RWPE2 (cell line): ENCODE results near the gene CEMIP.
A peak's percentile ranks its signal among the peaks of the same experiment; 100 is the strongest.

ENCODE experiments used
- ATAC-seq: fragments of 200-7000 bp; cut with Tn5 transposase; 3 replicates; pipeline ENCODE4 v1.9.1; 2021; ENCODE audit warnings: low read depth
- DNase-seq: peaks from one replicate; pipeline ENCODE4 v3.0.0-alpha.2; 2020; ENCODE audit warnings: low spot score
- H3K27ac ChIP-seq: fragments of 450-650 bp; 2 replicates; pipeline ENCODE4 v1.5.1; 2017; ENCODE audit warnings: mild to moderate bottlenecking; ENCODE audit not compliant: poor library complexity, severe bottlenecking
- H3K27me3 ChIP-seq: fragments of 250-450 bp; sonication (Bioruptor Pico); 2 replicates; pipeline ENCODE4 v1.5.1; 2021; ENCODE audit warnings: mild to moderate bottlenecking, moderate library complexity; ENCODE audit not compliant: insufficient read depth, poor library complexity, severe bottlenecking
- H3K36me3 ChIP-seq: fragments of 250-450 bp; sonication (Bioruptor Pico); 2 replicates; pipeline ENCODE4 v1.5.1; 2020; ENCODE audit warnings: low read depth, mild to moderate bottlenecking, moderate library complexity
- H3K4me1 ChIP-seq: fragments of 250-450 bp; sonication (Bioruptor Pico); 2 replicates; pipeline ENCODE4 v1.5.1; 2021; ENCODE audit warnings: mild to moderate bottlenecking, moderate library complexity; ENCODE audit not compliant: insufficient read depth, poor library complexity, severe bottlenecking
- H3K4me3 ChIP-seq: fragments of 250-450 bp; sonication (Bioruptor Pico); 2 replicates; pipeline ENCODE4 v1.5.1; 2021; ENCODE audit warnings: mild to moderate bottlenecking, moderate library complexity; ENCODE audit not compliant: severe bottlenecking
- H3K9me3 ChIP-seq: fragments of 250-450 bp; sonication (Bioruptor Pico); 2 replicates; pipeline ENCODE4 v1.5.1; 2021; ENCODE audit warnings: mild to moderate bottlenecking, moderate library complexity; ENCODE audit not compliant: severe bottlenecking
- TF ChIP-seq, protein P1 (sequence below): fragments of 450-650 bp; IDR thresholded peaks from one replicate; pipeline ENCODE4 v1.5.1; 2017; ENCODE audit warnings: mild to moderate bottlenecking, moderate library complexity; ENCODE audit not compliant: poor library complexity, severe bottlenecking

Gene CEMIP

DNA sequence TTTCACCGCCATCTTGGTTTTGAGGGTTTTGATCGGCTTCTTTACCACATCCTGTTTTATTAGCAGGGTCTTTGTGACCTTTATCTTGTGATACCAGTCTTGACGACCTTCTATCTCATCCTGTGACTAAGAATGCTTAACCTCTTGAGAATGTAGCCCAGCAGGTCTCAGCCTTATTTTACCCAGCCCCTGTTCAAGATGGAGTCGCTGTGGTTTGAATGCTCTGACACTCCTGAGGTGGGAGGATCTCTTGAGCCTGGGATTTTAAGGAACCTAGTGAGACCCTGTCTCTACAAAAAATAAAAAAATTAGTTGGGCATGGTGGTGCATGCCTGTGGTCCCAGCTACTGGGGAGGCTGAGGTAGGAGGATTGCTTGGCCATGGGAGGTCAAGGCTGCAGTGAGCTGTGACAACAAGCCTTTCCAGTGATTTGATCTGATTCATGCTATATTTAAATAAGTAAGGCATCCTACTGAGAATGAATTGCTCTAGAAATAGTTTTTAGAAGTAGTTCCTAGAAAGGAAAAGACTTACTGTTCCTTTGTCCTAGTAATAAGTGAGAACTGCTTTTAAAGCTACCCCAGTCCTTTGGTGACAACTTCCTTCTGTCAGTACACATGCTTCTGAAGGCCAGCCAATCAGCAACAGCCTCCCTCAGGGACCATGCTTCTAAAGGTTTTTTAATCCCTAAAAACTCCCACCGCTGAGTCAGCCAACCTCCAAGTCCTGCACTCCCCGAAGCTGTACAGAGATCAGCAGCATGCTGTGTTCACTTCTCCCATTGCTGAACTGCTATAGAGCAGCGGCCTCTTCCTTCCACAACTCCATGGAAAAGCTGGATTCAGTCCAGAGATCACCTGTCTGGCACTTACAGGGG, 9.1 kb upstream of the CEMIP start:
- Histone ChIP-seq H3K27me3 (no peaks in the 10 kb centered on the region), H3K4me1 (no peaks in the 10 kb centered on the region), H3K9me3 (no peaks in the 10 kb centered on the region), H3K4me3 (no peak overlapping the region), H3K36me3 (no peaks in the 10 kb centered on the region), H3K27ac (no peak overlapping the region)
- TF ChIP-seq, protein P1, sequence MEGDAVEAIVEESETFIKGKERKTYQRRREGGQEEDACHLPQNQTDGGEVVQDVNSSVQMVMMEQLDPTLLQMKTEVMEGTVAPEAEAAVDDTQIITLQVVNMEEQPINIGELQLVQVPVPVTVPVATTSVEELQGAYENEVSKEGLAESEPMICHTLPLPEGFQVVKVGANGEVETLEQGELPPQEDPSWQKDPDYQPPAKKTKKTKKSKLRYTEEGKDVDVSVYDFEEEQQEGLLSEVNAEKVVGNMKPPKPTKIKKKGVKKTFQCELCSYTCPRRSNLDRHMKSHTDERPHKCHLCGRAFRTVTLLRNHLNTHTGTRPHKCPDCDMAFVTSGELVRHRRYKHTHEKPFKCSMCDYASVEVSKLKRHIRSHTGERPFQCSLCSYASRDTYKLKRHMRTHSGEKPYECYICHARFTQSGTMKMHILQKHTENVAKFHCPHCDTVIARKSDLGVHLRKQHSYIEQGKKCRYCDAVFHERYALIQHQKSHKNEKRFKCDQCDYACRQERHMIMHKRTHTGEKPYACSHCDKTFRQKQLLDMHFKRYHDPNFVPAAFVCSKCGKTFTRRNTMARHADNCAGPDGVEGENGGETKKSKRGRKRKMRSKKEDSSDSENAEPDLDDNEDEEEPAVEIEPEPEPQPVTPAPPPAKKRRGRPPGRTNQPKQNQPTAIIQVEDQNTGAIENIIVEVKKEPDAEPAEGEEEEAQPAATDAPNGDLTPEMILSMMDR: no peak
- ATAC-seq (no peak), DNase-seq (no peak)

DNA sequence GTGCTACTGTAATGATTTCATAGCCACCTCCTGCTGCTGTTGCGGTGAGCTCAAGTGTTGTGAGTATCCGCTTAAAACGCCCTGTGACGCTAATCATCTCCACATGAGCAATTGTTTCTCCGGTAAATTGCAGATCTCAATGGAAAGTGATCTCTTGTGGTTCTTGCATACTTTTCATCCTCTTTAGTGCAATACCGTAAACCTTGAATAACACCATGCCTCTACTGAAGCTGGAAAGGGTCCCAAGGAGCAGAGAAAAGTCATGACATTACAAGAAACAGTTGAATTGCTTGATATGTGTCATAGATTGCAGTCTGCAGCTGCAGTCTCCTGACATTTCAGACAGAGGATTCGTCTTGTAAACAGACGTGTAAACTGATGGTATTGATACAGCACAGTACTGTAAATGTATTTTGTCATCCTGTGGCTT, 6.0 kb upstream of the CEMIP start:
- TF ChIP-seq, protein P1: no peak
- no peaks in the 10 kb centered on the region for H3K36me3 ChIP-seq
- peaks cover 15% of the 10 kb centered on the region for H3K4me1 ChIP-seq
- no peaks in the 10 kb centered on the region for H3K27me3 ChIP-seq
- H3K9me3 ChIP-seq: peaks cover 3% of the 10 kb centered on the region
- H3K27ac ChIP-seq: no peak overlapping the region
- no peak for DNase-seq
- no peak for ATAC-seq
- no peak overlapping the region for H3K4me3 ChIP-seq

DNA sequence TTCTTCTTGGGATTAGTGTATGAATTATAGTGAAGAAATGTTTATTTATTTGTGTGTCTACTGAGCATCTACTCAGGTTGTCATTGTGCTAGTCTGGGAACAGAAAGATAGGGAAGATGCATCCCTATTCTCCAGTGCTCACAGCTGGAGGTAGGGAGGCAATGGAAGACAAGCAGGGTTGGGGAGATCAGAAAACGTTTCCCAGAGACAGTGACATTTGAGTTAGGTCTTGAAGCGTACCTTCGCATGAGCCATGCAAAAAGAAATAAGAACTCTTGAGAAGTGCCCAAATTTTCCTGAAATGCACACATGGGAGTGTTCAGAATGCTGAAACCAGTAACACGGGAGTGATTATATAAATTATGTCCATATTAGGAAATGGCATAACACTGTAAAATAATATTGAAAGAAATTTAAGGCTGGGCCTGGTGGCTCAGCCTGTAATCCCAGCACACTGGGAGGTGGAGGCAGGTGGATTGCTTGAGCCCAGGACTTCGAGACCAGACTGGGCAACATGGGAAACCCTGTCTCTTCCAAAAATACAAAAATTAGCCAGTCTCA, 5.3 kb upstream of the CEMIP start:
- DNase-seq: peak; percentile 2
- ATAC-seq: no peak
- Histone ChIP-seq H3K36me3 (no peaks in the 10 kb centered on the region), H3K9me3 (peaks cover 3% of the 10 kb centered on the region), H3K27me3 (no peaks in the 10 kb centered on the region), H3K4me3 (no peak overlapping the region), H3K27ac (no peak overlapping the region), H3K4me1 (peaks cover 22% of the 10 kb centered on the region)
- TF ChIP-seq, protein P1: no peak

DNA sequence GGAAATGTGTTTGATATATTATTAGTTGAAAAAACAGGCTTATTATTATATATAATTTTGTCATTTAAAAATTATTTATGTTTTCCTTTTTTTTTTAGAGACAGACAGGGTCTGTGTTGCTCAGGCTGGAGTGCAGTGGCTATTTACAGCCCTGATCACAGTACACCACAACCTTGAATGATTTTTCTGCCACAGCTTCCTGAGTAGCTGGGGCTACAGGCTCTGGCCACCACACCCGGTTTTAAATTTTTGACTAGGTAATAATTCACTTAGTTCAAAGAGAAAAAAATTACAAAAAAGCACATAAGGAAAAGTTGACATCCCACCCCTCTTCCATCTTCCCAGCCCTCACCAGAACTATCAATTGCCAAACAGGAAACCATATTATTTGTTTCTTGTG, 4.7 kb upstream of the CEMIP start:
- H3K27me3 ChIP-seq: peaks cover 4% of the 10 kb centered on the region
- H3K27ac ChIP-seq: no peak overlapping the region
- H3K4me1 ChIP-seq: peaks cover 22% of the 10 kb centered on the region
- DNase-seq: peak; percentile 11
- H3K9me3 ChIP-seq: peaks cover 3% of the 10 kb centered on the region
- TF ChIP-seq, protein P1: no peak
- H3K36me3 ChIP-seq: no peaks in the 10 kb centered on the region
- no peak for ATAC-seq
- H3K4me3 ChIP-seq: no peak overlapping the region

DNA sequence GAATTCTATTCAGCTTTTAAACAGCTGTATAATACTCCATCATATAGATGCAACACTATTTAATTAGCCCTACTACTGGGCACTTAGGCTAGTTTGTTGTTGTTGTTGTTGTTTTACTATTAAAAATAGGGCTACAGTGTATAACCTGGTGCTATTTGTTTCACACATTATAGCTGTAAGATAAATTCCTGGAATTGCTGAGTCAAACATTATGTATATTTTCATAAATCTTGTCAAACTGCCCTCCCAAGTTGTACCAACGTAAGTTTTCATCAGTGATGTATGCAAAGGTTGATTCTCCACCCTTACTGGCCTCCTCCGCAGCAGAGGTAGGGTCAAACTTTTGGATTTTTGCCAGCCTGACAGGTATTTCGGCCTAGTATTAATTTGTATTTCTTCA, 3.8 kb upstream of the CEMIP start:
- TF ChIP-seq, protein P1: no peak
- no peaks in the 10 kb centered on the region for H3K36me3 ChIP-seq
- DNase-seq (no peak), ATAC-seq (no peak)
- peaks cover 3% of the 10 kb centered on the region for H3K9me3 ChIP-seq
- peaks cover 24% of the 10 kb centered on the region for H3K4me1 ChIP-seq
- no peak overlapping the region for H3K4me3 ChIP-seq
- H3K27me3 ChIP-seq: peaks cover 12% of the 10 kb centered on the region
- no peak overlapping the region for H3K27ac ChIP-seq
